ENCODE results near the gene TEX2. TPM values are rescaled to one million over a fixed set of nuclear protein-coding genes. Genes with fewer than 3 reads are reported as not detected.

The TEX2 gene, protein sequence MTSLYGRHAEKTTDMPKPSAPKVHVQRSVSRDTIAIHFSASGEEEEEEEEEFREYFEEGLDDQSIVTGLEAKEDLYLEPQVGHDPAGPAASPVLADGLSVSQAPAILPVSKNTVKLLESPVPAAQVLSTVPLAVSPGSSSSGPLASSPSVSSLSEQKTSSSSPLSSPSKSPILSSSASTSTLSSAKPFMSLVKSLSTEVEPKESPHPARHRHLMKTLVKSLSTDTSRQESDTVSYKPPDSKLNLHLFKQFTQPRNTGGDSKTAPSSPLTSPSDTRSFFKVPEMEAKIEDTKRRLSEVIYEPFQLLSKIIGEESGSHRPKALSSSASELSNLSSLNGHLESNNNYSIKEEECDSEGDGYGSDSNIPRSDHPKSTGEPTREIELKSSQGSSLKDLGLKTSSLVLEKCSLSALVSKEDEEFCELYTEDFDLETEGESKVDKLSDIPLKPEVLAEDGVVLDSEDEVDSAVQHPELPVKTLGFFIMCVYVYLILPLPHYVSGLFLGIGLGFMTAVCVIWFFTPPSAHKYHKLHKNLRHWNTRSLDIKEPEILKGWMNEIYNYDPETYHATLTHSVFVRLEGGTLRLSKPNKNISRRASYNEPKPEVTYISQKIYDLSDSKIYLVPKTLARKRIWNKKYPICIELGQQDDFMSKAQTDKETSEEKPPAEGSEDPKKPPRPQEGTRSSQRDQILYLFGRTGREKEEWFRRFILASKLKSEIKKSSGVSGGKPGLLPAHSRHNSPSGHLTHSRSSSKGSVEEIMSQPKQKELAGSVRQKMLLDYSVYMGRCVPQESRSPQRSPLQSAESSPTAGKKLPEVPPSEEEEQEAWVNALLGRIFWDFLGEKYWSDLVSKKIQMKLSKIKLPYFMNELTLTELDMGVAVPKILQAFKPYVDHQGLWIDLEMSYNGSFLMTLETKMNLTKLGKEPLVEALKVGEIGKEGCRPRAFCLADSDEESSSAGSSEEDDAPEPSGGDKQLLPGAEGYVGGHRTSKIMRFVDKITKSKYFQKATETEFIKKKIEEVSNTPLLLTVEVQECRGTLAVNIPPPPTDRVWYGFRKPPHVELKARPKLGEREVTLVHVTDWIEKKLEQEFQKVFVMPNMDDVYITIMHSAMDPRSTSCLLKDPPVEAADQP
- 10.8 to 13.3 TPM (median 12.2 TPM) in 3 replicates for total RNA-seq (2021)
- Bru-seq, nascent RNA: percentile 61 among the genes with signal in this experiment
- long read RNA-seq, experiment 1, full-length matches to known transcripts: 58 of 91 reads
- long read RNA-seq, experiment 1, partial matches to known transcripts: 15 of 91 reads
- long read RNA-seq, experiment 1, other reads (novel, unspliced or antisense): 18 of 91 reads
- long read RNA-seq, experiment 2, full-length matches to known transcripts: 1 of 10 reads
- long read RNA-seq, experiment 2, partial matches to known transcripts: 2 of 10 reads
- long read RNA-seq, experiment 2, other reads (novel, unspliced or antisense): 7 of 10 reads
- long read RNA-seq, experiment 3, partial matches to known transcripts: 0 of 2 reads
- long read RNA-seq, experiment 3, other reads (novel, unspliced or antisense): 2 of 2 reads

DNA sequence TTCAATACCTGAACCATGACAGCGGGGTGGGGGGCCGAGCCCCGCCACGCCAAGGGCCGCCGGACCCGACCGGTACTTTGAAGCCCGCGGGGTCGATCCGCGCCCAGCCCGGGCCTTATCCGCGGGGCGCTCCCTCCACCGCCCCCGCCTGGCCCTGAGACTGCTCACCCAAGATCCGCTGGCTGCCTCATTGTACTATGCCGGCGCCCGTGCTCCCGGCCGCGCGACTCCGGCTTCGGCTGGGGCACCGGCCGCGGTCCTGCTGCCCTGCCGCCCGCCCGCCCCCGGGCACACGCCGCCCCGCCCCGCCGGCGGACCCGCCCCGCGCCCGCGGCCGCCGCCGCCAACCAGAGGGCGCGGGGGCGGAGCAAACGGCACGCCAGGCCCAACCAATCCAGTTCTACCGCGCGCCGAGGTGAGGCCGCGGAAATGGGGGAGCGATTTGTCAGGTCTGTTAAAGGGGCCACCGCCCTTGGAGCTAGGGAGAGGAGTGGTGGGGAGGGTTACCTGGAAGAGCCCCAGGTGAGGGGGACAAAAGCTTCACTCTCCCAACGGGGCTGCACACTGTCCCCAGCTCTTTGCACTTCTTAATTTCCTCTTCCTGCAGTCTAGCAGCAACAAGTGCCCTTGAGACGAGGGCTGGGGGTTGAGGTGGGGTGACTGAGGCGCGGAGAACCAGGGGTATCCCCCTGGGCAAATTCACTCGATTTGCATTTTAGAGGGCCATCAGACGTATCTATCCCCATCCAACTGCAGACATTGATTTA lies at the start of gene TEX2:
TEX2 (minus strand) TSS at position 261 of the 767 bp plus-strand sequence. CDS start 49,043 bp downstream, outside the sequence.
- ChIA-PET CTCF (interaction anchor here (0.9 to 2.0 kb wide), 7 partner anchors 19 to 156 kb away, joined by 3 to 5 read pairs (median 3); no protein-coding TSS in a partner anchor), POLR2A (interaction anchor here (0.5 to 2.4 kb wide), 6 partner anchors 114 to 1350 kb away, joined by 3 to 11 read pairs (median 4); partner anchors contain the start of gene ERN1)
- peaks cover 13% of the 10 kb centered on the region for H3K4me1 Mint-ChIP-seq
- H3K36me3 Mint-ChIP-seq: no peaks in the 10 kb centered on the region
- H3K9me3 Mint-ChIP-seq: peaks cover 3% of the 10 kb centered on the region; the same call in 1 of the 2 replicates
- H3K4me3 Mint-ChIP-seq: peak within 1 kb of the TSS; percentile 96
- H3K27ac Mint-ChIP-seq: peak within 1 kb of the TSS; percentile 91
- ATAC-seq (peak; percentile 97), DNase-seq (ENCODE audit: low spot score) (peak; percentile 89)
- peaks cover 42% of the 10 kb centered on the region for H3K27me3 Mint-ChIP-seq (ENCODE audit: low read depth)
- TF ChIP-seq ZBTB21 (CRISPR knock-in tag; IDR thresholded peaks at IDR 0.05; ENCODE audit: borderline replicate concordance) (no peak), NR2C2 (CRISPR knock-in tag; IDR thresholded peaks at IDR 0.05) (no peak), RELA (CRISPR knock-in tag; IDR thresholded peaks at IDR 0.05; ENCODE audit: borderline replicate concordance) (no peak), FOXP1 (CRISPR knock-in tag; IDR thresholded peaks at IDR 0.05; ENCODE audit: borderline replicate concordance) (no peak), SMAD3 (CRISPR knock-in tag; IDR thresholded peaks at IDR 0.05; ENCODE audit: borderline replicate concordance) (0 out of 2 replicates have a peak, but pooled peaks have one; percentile 30), E2F1 (CRISPR knock-in tag; IDR thresholded peaks at IDR 0.05) (no peak), ZNF671 (CRISPR knock-in tag; IDR thresholded peaks at IDR 0.05) (no peak), ZNF138 (CRISPR knock-in tag; conservative IDR thresholded peaks at IDR 0.05) (no peak), ZNF232 (CRISPR knock-in tag; IDR thresholded peaks at IDR 0.05) (no peak), FOXJ3 (CRISPR knock-in tag; IDR thresholded peaks at IDR 0.05; ENCODE audit: borderline replicate concordance) (no peak), JUN (CRISPR knock-in tag; IDR thresholded peaks at IDR 0.05) (no peak), STAT6 (CRISPR knock-in tag; conservative IDR thresholded peaks at IDR 0.05; ENCODE audit: low read depth) (no peak), ZNF219 (CRISPR knock-in tag; IDR thresholded peaks at IDR 0.05; ENCODE audit: borderline replicate concordance) (no peak), ELF4 (CRISPR knock-in tag; IDR thresholded peaks at IDR 0.05; ENCODE audit: low read depth) (no peak), ZNF317 (CRISPR knock-in tag; IDR thresholded peaks at IDR 0.05; ENCODE audit: borderline replicate concordance, low read depth) (no peak)
- TF ChIP-seq, protein P1, sequence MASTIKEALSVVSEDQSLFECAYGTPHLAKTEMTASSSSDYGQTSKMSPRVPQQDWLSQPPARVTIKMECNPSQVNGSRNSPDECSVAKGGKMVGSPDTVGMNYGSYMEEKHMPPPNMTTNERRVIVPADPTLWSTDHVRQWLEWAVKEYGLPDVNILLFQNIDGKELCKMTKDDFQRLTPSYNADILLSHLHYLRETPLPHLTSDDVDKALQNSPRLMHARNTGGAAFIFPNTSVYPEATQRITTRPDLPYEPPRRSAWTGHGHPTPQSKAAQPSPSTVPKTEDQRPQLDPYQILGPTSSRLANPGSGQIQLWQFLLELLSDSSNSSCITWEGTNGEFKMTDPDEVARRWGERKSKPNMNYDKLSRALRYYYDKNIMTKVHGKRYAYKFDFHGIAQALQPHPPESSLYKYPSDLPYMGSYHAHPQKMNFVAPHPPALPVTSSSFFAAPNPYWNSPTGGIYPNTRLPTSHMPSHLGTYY (CRISPR knock-in tag; IDR thresholded peaks at IDR 0.05): no peak
- TF ChIP-seq, protein P2, sequence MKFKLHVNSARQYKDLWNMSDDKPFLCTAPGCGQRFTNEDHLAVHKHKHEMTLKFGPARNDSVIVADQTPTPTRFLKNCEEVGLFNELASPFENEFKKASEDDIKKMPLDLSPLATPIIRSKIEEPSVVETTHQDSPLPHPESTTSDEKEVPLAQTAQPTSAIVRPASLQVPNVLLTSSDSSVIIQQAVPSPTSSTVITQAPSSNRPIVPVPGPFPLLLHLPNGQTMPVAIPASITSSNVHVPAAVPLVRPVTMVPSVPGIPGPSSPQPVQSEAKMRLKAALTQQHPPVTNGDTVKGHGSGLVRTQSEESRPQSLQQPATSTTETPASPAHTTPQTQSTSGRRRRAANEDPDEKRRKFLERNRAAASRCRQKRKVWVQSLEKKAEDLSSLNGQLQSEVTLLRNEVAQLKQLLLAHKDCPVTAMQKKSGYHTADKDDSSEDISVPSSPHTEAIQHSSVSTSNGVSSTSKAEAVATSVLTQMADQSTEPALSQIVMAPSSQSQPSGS (CRISPR knock-in tag; IDR thresholded peaks at IDR 0.05; ENCODE audit: borderline replicate concordance, low read depth): no peak
- TF ChIP-seq, protein P3, sequence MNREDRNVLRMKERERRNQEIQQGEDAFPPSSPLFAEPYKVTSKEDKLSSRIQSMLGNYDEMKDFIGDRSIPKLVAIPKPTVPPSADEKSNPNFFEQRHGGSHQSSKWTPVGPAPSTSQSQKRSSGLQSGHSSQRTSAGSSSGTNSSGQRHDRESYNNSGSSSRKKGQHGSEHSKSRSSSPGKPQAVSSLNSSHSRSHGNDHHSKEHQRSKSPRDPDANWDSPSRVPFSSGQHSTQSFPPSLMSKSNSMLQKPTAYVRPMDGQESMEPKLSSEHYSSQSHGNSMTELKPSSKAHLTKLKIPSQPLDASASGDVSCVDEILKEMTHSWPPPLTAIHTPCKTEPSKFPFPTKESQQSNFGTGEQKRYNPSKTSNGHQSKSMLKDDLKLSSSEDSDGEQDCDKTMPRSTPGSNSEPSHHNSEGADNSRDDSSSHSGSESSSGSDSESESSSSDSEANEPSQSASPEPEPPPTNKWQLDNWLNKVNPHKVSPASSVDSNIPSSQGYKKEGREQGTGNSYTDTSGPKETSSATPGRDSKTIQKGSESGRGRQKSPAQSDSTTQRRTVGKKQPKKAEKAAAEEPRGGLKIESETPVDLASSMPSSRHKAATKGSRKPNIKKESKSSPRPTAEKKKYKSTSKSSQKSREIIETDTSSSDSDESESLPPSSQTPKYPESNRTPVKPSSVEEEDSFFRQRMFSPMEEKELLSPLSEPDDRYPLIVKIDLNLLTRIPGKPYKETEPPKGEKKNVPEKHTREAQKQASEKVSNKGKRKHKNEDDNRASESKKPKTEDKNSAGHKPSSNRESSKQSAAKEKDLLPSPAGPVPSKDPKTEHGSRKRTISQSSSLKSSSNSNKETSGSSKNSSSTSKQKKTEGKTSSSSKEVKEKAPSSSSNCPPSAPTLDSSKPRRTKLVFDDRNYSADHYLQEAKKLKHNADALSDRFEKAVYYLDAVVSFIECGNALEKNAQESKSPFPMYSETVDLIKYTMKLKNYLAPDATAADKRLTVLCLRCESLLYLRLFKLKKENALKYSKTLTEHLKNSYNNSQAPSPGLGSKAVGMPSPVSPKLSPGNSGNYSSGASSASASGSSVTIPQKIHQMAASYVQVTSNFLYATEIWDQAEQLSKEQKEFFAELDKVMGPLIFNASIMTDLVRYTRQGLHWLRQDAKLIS (CRISPR knock-in tag; IDR thresholded peaks at IDR 0.05; ENCODE audit: borderline replicate concordance): no peak

Data from WTC11 (cell line).